ENCODE measurements around the gene DPP6.

The DPP6 gene

GRCh38 chr7:154425271-154425670 lies 373.1 kb downstream of the DPP6 start:
- DNase-seq: no peak

GRCh38 chr7:154426778-154427177 lies 374.6 kb downstream of the DPP6 start:
- no peak for DNase-seq

GRCh38 chr7:154427533-154427932 lies 375.3 kb downstream of the DPP6 start:
- DNase-seq: no peak

GRCh38 chr7:154429666-154430404 lies 377.6 kb downstream of the DPP6 start:
- no peak for DNase-seq

- DNase-seq: no peak
These were observed 378.4 kb downstream of the DPP6 start for GRCh38 chr7:154430640-154431039.

- no peak for DNase-seq
These were observed 378.8 kb downstream of the DPP6 start for GRCh38 chr7:154431045-154431444.

GRCh38 chr7:154433632-154434598 lies 381.7 kb downstream of the DPP6 start:
- DNase-seq: no peak

GRCh38 chr7:154436560-154436959 lies 384.4 kb downstream of the DPP6 start:
- no peak for DNase-seq

GRCh38 chr7:154437234-154437633 lies 385.0 kb downstream of the DPP6 start:
- no peak for DNase-seq

GRCh38 chr7:154438571-154439367 lies 386.6 kb downstream of the DPP6 start:
- DNase-seq: no peak

GRCh38 chr7:154440058-154440457 lies 387.9 kb downstream of the DPP6 start:
- DNase-seq: no peak

- DNase-seq: no peak
These were observed 388.5 kb downstream of the DPP6 start for GRCh38 chr7:154440651-154441050.

GRCh38 chr7:154441811-154442210 lies 389.6 kb downstream of the DPP6 start:
- DNase-seq: no peak

GRCh38 chr7:154442939-154443338 lies 390.7 kb downstream of the DPP6 start:
- DNase-seq: no peak

- DNase-seq: no peak
These were observed 398.3 kb downstream of the DPP6 start for GRCh38 chr7:154450451-154450850.

- DNase-seq: no peak
These were observed 399.6 kb downstream of the DPP6 start for GRCh38 chr7:154451480-154452457.

- no peak for DNase-seq
These were observed 411.6 kb downstream of the DPP6 start for GRCh38 chr7:154463794-154464193.

GRCh38 chr7:154469652-154470051 lies 417.5 kb downstream of the DPP6 start:
- no peak for DNase-seq

GRCh38 chr7:154472343-154472742 lies 420.1 kb downstream of the DPP6 start:
- no peak for DNase-seq

GRCh38 chr7:154473360-154473759 lies 421.2 kb downstream of the DPP6 start:
- DNase-seq: no peak

- no peak for DNase-seq
These were observed 422.8 kb downstream of the DPP6 start for GRCh38 chr7:154474903-154475520.
